GM12874 (cell line): ENCODE results near the gene AP2A2.

ENCODE experiments used
- CTCF ChIP-seq: IDR thresholded peaks from 2 replicates; pipeline ENCODE4 v1.5.1; 2011; ENCODE audit warnings: low read depth, mild to moderate bottlenecking, control low read depth, low read length, moderate library complexity; ENCODE audit not compliant: insufficient read depth

AP2A2 gene

GRCh38 chr11:1030556-1030955 lies 104.9 kb downstream of the AP2A2 start:
- TF ChIP-seq CTCF: no peak

GRCh38 chr11:1031121-1031899 lies 105.6 kb downstream of the AP2A2 start:
- TF ChIP-seq CTCF: no peak

DNA sequence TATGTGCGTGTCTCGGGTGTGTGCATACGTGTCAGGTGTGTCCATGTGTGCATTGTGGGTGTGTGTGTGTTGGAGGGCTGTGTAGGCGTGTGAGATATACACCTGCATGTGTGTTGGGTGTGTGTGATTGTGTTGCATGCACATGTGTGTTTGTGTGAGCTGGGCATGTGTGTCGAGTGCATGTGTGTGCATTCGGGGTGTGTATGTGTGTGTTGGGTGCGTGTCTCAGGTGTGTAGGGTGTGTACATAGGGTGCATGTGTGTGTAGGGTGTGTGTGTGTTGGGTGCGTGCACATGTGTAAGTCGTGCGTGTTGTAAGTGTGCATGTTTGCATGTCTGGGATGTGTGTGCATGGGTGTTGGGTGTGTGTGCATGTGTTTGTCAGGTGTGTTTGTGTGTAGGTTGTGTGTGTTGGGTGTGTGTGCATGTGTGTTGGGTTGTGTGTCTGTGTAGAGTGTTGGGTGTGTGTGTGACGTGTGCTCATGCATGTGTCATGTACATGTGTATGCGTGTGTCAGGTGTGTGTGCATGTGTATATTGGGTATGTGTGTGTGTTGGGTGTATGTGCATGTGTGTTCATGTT lies 106.7 kb downstream of the AP2A2 start:
- no peak for TF ChIP-seq CTCF

DNA sequence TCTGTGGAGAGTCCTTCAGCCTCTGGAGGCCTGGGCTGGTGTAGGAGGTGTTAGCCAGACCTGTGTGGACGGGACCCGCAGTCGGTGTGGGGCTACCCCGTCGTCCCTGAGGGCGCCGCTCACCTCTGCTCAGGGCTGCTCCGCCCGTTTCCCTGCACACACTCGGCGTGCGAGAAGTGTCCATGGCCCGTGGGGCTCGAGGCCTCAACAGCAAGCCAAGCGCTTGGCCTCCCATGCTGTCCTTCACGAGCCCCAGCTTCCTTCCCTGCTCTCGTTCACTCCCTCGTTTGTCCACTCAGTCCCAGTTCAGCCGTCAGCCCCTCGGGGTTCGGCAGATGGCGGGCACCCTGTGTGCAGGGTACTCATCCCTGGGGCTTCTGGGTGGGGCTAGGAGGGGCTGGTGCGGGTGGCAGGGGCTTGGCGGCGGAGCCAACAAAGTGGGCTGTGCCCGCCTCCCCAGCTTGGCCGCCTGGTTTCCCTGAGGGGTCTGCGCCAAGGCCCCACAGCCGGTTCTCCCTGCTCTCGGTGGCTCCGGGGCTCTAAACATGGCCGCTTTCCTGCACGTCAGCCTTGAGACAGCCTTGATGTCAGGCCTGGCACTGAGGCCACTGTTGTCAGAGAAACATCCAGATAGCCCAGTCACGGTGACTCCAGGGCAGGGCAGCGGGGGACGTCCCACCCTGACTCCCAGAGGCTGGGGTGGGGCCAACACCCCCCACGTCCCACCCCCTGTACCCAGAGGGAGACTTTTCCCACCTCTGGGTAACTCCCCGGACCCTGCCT lies 107.5 kb downstream of the AP2A2 start:
- TF ChIP-seq CTCF: no peak

- TF ChIP-seq CTCF: no peak
Measured at GRCh38 chr11:1034001-1034400, 108.3 kb downstream of the AP2A2 start.

GRCh38 chr11:1034456-1035295 lies 109.0 kb downstream of the AP2A2 start:
- no peak for TF ChIP-seq CTCF
